ENCODE results near the gene ARL4A. TPM values are rescaled to one million over a fixed set of nuclear protein-coding genes. Genes with fewer than 3 reads are reported as not detected.
"Not testable (repeated sequence)": the region's sequence is repeated elsewhere in the genome, so short reads cannot be mapped to it uniquely, and the experiment has no call there.

The ARL4A gene
- total and polyA plus RNA-seq, 2 donors (not counting 3 experiments of a cell fraction or from before 2014, with no cell fraction given): 34.1 to 43.2 TPM

GRCh38 chr7:12660423-12660822, 27.0 kb upstream of the ARL4A start:
- H3K4me1 ChIP-seq (ENCODE audit: control insufficient read depth, extremely low read depth, insufficient read depth, low read length); DNase-seq (ENCODE audit: low read depth, low spot score); H3K36me3 ChIP-seq (ENCODE audit: control insufficient read depth in 2 of 2, extremely low read depth in 1 of 2, insufficient read depth in 2 of 2, low read length in 2 of 2); FAIRE-seq; H3K9me1 ChIP-seq (replicated peaks; ENCODE audit: control insufficient read depth, extremely low read depth, insufficient read depth, low read length); dilution Hi-C loops (cut with MboI; ENCODE audit: extremely low pct_ligation_motif_present, low sequenced_read_pairs); H3K27me3 ChIP-seq (ENCODE audit: control insufficient read depth in 2 of 2, insufficient read depth in 2 of 2, low read length in 2 of 2); H3K4me3 ChIP-seq (replicated peaks in 1 of 3; ENCODE audit: insufficient read depth in 1 of 3, low read depth in 1 of 3, low read length in 3 of 3); POLR2A ChIA-PET; H3K27ac ChIP-seq (ENCODE audit: insufficient read depth, low read depth, low read length); H2AFZ ChIP-seq (ENCODE audit: low read depth, low read length); CTCF ChIA-PET; H3K9me3 ChIP-seq (replicated peaks; ENCODE audit: control insufficient read depth, insufficient read depth, low read length); H3K79me2 ChIP-seq (ENCODE audit: control insufficient read depth, insufficient read depth, low read length); BruUV-seq (replicated peaks); H4K20me1 ChIP-seq (replicated peaks; ENCODE audit: control insufficient read depth, extremely low read depth, insufficient read depth, low read length); H3K9ac ChIP-seq (replicated peaks; ENCODE audit: extremely low read depth, insufficient read depth, low read length); H3K4me2 ChIP-seq (ENCODE audit: insufficient read depth, low read length); intact Hi-C loops (cut with micrococcal nuclease): not testable (repeated sequence)

- FAIRE-seq; POLR2A ChIA-PET; H2AFZ ChIP-seq (ENCODE audit: low read depth, low read length); H3K36me3 ChIP-seq (ENCODE audit: control insufficient read depth in 2 of 2, extremely low read depth in 1 of 2, insufficient read depth in 2 of 2, low read length in 2 of 2); H3K27ac ChIP-seq (ENCODE audit: insufficient read depth, low read depth, low read length); intact Hi-C loops (cut with micrococcal nuclease); CTCF ChIA-PET; H4K20me1 ChIP-seq (replicated peaks; ENCODE audit: control insufficient read depth, extremely low read depth, insufficient read depth, low read length); dilution Hi-C loops (cut with MboI; ENCODE audit: extremely low pct_ligation_motif_present, low sequenced_read_pairs); H3K9me3 ChIP-seq (replicated peaks; ENCODE audit: control insufficient read depth, insufficient read depth, low read length); BruUV-seq (replicated peaks); DNase-seq (ENCODE audit: low read depth, low spot score); H3K4me3 ChIP-seq (replicated peaks in 1 of 3; ENCODE audit: insufficient read depth in 1 of 3, low read depth in 1 of 3, low read length in 3 of 3); H3K9me1 ChIP-seq (replicated peaks; ENCODE audit: control insufficient read depth, extremely low read depth, insufficient read depth, low read length); H3K27me3 ChIP-seq (ENCODE audit: control insufficient read depth in 2 of 2, insufficient read depth in 2 of 2, low read length in 2 of 2); H3K4me1 ChIP-seq (ENCODE audit: control insufficient read depth, extremely low read depth, insufficient read depth, low read length); H3K4me2 ChIP-seq (ENCODE audit: insufficient read depth, low read length); H3K79me2 ChIP-seq (ENCODE audit: control insufficient read depth, insufficient read depth, low read length); H3K9ac ChIP-seq (replicated peaks; ENCODE audit: extremely low read depth, insufficient read depth, low read length): not testable (repeated sequence)
Measured at GRCh38 chr7:12660986-12661385, 26.4 kb upstream of the ARL4A start.

GRCh38 chr7:12661581-12661980, 25.9 kb upstream of the ARL4A start:
- FAIRE-seq (no peak), DNase-seq (ENCODE audit: low read depth, low spot score) (no peak)
- dilution Hi-C loops (cut with MboI; ENCODE audit: extremely low pct_ligation_motif_present, low sequenced_read_pairs): no loop called here
- ChIA-PET CTCF (interaction anchor here (0.6 kb wide), 1 partner anchor 1328 kb away, joined by 4 read pairs; the partner anchor contains the start of gene ETV1), POLR2A (no interaction called here)
- intact Hi-C loops (cut with micrococcal nuclease): no loop called here
- H2AFZ ChIP-seq (ENCODE audit: low read depth, low read length): no peak overlapping the region
- no peak overlapping the region for H3K4me2 ChIP-seq (ENCODE audit: insufficient read depth, low read length)
- H4K20me1 ChIP-seq (replicated peaks; ENCODE audit: control insufficient read depth, extremely low read depth, insufficient read depth, low read length): no peaks in the 10 kb centered on the region
- H3K27ac ChIP-seq (ENCODE audit: insufficient read depth, low read depth, low read length): no peak overlapping the region
- H3K36me3 ChIP-seq (ENCODE audit: control insufficient read depth in 2 of 2, extremely low read depth in 1 of 2, insufficient read depth in 2 of 2, low read length in 2 of 2): no peaks in the 10 kb centered on the region
- no peaks in the 10 kb centered on the region for H3K79me2 ChIP-seq (ENCODE audit: control insufficient read depth, insufficient read depth, low read length)
- H3K9ac ChIP-seq (replicated peaks; ENCODE audit: extremely low read depth, insufficient read depth, low read length): no peak overlapping the region
- H3K9me3 ChIP-seq (replicated peaks; ENCODE audit: control insufficient read depth, insufficient read depth, low read length): no peaks in the 10 kb centered on the region
- TF ChIP-seq FOS (IDR thresholded peaks at IDR 0.05; ENCODE audit: borderline replicate concordance, insufficient read depth, low read length): no peak
- no peak for TF ChIP-seq GATA2 (IDR thresholded peaks at IDR 0.05; ENCODE audit: insufficient read depth, insufficient read length, low read depth, low read length)
- TF ChIP-seq POLR2AphosphoS5 (IDR thresholded peaks at IDR 0.05; ENCODE audit: insufficient read depth, low read depth, low read length): no peak
- no peak for TF ChIP-seq CTCF (IDR thresholded peaks at IDR 0.05; ENCODE audit: extremely low read depth in 1 of 2, insufficient read depth in 1 of 2, low read depth in 1 of 2, low read length in 2 of 2)
- no peak for TF ChIP-seq JUN (IDR thresholded peaks at IDR 0.05; ENCODE audit: borderline replicate concordance, insufficient read depth, insufficient read length, low read depth)
- H3K4me1 ChIP-seq (ENCODE audit: control insufficient read depth, extremely low read depth, insufficient read depth, low read length): no peaks in the 10 kb centered on the region
- no peaks in the 10 kb centered on the region for H3K27me3 ChIP-seq (ENCODE audit: control insufficient read depth in 2 of 2, insufficient read depth in 2 of 2, low read length in 2 of 2)
- BruUV-seq (replicated peaks): no TSS peak
- H3K9me1 ChIP-seq (replicated peaks; ENCODE audit: control insufficient read depth, extremely low read depth, insufficient read depth, low read length): no peaks in the 10 kb centered on the region
- no peak overlapping the region for H3K4me3 ChIP-seq (replicated peaks in 1 of 3; ENCODE audit: insufficient read depth in 1 of 3, low read depth in 1 of 3, low read length in 3 of 3)
